H9 (cell line): ENCODE measurements around the gene VIPR2. TPM values are rescaled to one million over a fixed set of nuclear protein-coding genes. Genes with fewer than 3 reads are reported as not detected.

Experiments
- DNase-seq: peaks from one replicate; pipeline ENCODE4 v3.0.0-alpha.2; 2017
- H2AFZ ChIP-seq: one replicate; pipeline ENCODE4 v1.6.1; 2013; ENCODE audit warnings: mild to moderate bottlenecking, low read length, control low read depth, moderate library complexity
- H2AK5ac ChIP-seq: 2 replicates; pipeline ENCODE4 v1.6.1; 2013; ENCODE audit warnings: low read length, control low read depth, mixed read lengths; ENCODE audit not compliant: insufficient read length
- H2BK120ac ChIP-seq: one replicate; pipeline ENCODE4 v1.6.1; 2013; ENCODE audit warnings: low read depth, mild to moderate bottlenecking, low read length, control low read depth, inconsistent platforms; ENCODE audit not compliant: poor library complexity, severe bottlenecking
- H2BK12ac ChIP-seq: 2 replicates; pipeline ENCODE4 v1.6.1; 2013; ENCODE audit warnings: low read length, control low read depth, mixed read lengths, low read depth; ENCODE audit not compliant: insufficient read length
- H2BK15ac ChIP-seq: 2 replicates; pipeline ENCODE4 v1.6.1; 2013; ENCODE audit warnings: low read depth, low read length, control low read depth
- H2BK20ac ChIP-seq: one replicate; pipeline ENCODE4 v1.6.1; 2013; ENCODE audit warnings: low read depth, mild to moderate bottlenecking, low read length, control low read depth, inconsistent platforms; ENCODE audit not compliant: poor library complexity, severe bottlenecking
- H2BK5ac ChIP-seq: 2 replicates; pipeline ENCODE4 v1.6.1; 2013; ENCODE audit warnings: low read length, control low read depth, mixed read lengths; ENCODE audit not compliant: insufficient read length
- H3K14ac ChIP-seq: 2 replicates; pipeline ENCODE4 v1.6.1; 2013; ENCODE audit warnings: low read length, control low read depth; ENCODE audit not compliant: insufficient read depth
- H3K18ac ChIP-seq: 2 replicates; pipeline ENCODE4 v1.6.1; 2013; ENCODE audit warnings: low read depth, mild to moderate bottlenecking, mixed read lengths, low read length, control low read depth; ENCODE audit not compliant: insufficient read length
- H3K23ac ChIP-seq: 2 replicates; pipeline ENCODE4 v1.6.1; 2013; ENCODE audit warnings: low read length, control low read depth, mixed read lengths, low read depth; ENCODE audit not compliant: insufficient read length
- H3K23me2 ChIP-seq: 2 replicates; pipeline ENCODE4 v1.6.1; 2013; ENCODE audit warnings: low read depth, mild to moderate bottlenecking, mixed read lengths, low read length, control low read depth; ENCODE audit not compliant: insufficient read length, poor library complexity, severe bottlenecking
- H3K27ac ChIP-seq: 2 replicates; pipeline ENCODE4 v1.5.1; 2013; ENCODE audit warnings: low read length, control low read depth, mixed read lengths, low read depth; ENCODE audit not compliant: insufficient read length
- H3K27me3 ChIP-seq: 2 replicates; pipeline ENCODE4 v1.6.1; 2013; ENCODE audit warnings: low read length, control low read depth, inconsistent platforms; ENCODE audit not compliant: insufficient read depth
- H3K4ac ChIP-seq: 2 replicates; pipeline ENCODE4 v1.6.1; 2013; ENCODE audit warnings: low read depth, mild to moderate bottlenecking, control low read depth, inconsistent platforms, low read length, moderate library complexity
- H3K4me1 ChIP-seq: 2 replicates; pipeline ENCODE4 v1.6.1; 2013; ENCODE audit warnings: low read length, control low read depth, inconsistent platforms; ENCODE audit not compliant: insufficient read depth
- H3K4me2 ChIP-seq: 2 replicates; pipeline ENCODE4 v1.6.1; 2013; ENCODE audit warnings: low read length, control low read depth, mixed read lengths; ENCODE audit not compliant: insufficient read length, insufficient read depth
- H3K56ac ChIP-seq: 2 replicates; pipeline ENCODE4 v1.6.1; 2013; ENCODE audit warnings: low read depth, mild to moderate bottlenecking, mixed read lengths, low read length, control low read depth; ENCODE audit not compliant: insufficient read length
- H3K79me1 ChIP-seq: 2 replicates; pipeline ENCODE4 v1.6.1; 2013; ENCODE audit warnings: low read depth, mild to moderate bottlenecking, moderate library complexity, low read length, control low read depth, inconsistent platforms; ENCODE audit not compliant: insufficient read depth, poor library complexity, severe bottlenecking
- H3K79me2 ChIP-seq: 2 replicates; pipeline ENCODE4 v1.6.1; 2013; ENCODE audit warnings: low read length, control low read depth, inconsistent platforms; ENCODE audit not compliant: insufficient read depth
- H3K9ac ChIP-seq: 2 replicates; pipeline ENCODE4 v1.6.1; 2013; ENCODE audit warnings: low read length, control low read depth, mixed read lengths; ENCODE audit not compliant: insufficient read length; ENCODE audit errors: extremely low read depth
- H3K9me3 ChIP-seq: one replicate; pipeline ENCODE4 v1.6.1; 2013; ENCODE audit warnings: low read depth, low read length, inconsistent platforms; ENCODE audit not compliant: control insufficient read depth
- H3T11ph ChIP-seq: one replicate; pipeline ENCODE4 v1.6.1; 2013; ENCODE audit warnings: mild to moderate bottlenecking, low read length, control low read depth, inconsistent platforms
- H4K20me1 ChIP-seq: one replicate; pipeline ENCODE4 v1.6.1; 2013; ENCODE audit not compliant: control insufficient read depth, insufficient read length, insufficient read depth
- H4K5ac ChIP-seq: 2 replicates; pipeline ENCODE4 v1.6.1; 2013; ENCODE audit warnings: low read depth, mild to moderate bottlenecking, mixed read lengths, low read length, control low read depth; ENCODE audit not compliant: insufficient read length
- H4K8ac ChIP-seq: replicated peaks from 2 replicates; pipeline ENCODE4 v1.6.1; 2013; ENCODE audit warnings: low read length, control low read depth, mixed read lengths, low read depth; ENCODE audit not compliant: insufficient read length
- H4K91ac ChIP-seq: 2 replicates; pipeline ENCODE4 v1.6.1; 2013; ENCODE audit warnings: low read depth, mild to moderate bottlenecking, moderate library complexity, mixed read lengths, low read length, control low read depth; ENCODE audit not compliant: insufficient read length
- H3K27ac Mint-ChIP-seq, 3 experiments: 2 replicates in 2 of 3; 3 replicates in 1 of 3; pipeline ENCODE4 v1.8.0; 2020 to 2021; ENCODE audit warnings: mixed read lengths in 3 of 3, mild to moderate bottlenecking in 1 of 3, moderate library complexity in 1 of 3
- H3K27me3 Mint-ChIP-seq: 2 replicates; pipeline ENCODE4 v1.8.0; 2021; ENCODE audit warnings: low read depth, mild to moderate bottlenecking, moderate library complexity, mixed read lengths
- H3K36me3 Mint-ChIP-seq, 3 experiments: 2 replicates in 2 of 3; 3 replicates in 1 of 3; pipeline ENCODE4 v1.8.0; 2020 to 2021; ENCODE audit warnings: low read depth in 3 of 3, mixed read lengths in 3 of 3; ENCODE audit not compliant: insufficient read depth in 1 of 3
- H3K4me1 Mint-ChIP-seq, 2 experiments: 2 replicates each; pipeline ENCODE4 v1.8.0; 2020; ENCODE audit warnings: mixed read lengths in 2 of 2
- H3K4me3 Mint-ChIP-seq, 2 experiments: 2 replicates in 1 of 2; 3 replicates in 1 of 2; pipeline ENCODE4 v1.8.0; 2020 to 2021; ENCODE audit warnings: mild to moderate bottlenecking in 2 of 2, mixed read lengths in 2 of 2, moderate library complexity in 1 of 2
- H3K9me3 Mint-ChIP-seq, 2 experiments: 2 replicates in 1 of 2; 3 replicates in 1 of 2; pipeline ENCODE4 v1.8.0; 2020; ENCODE audit warnings: mild to moderate bottlenecking in 2 of 2, mixed read lengths in 2 of 2, moderate library complexity in 1 of 2
- CTCF ChIP-seq: fragments of 200-600 bp; sonication (generic); conservative IDR thresholded peaks from 3 replicates; pipeline ENCODE4 v1.8.0; 2021; ENCODE audit warnings: antibody characterized with exemption, mild to moderate bottlenecking
- WGBS: extraction: QIAGEN DNeasy Blood & Tissue Kit; methylation state at CpG from one replicate; pipeline ENCODE4 v1.1.7; 2013; ENCODE audit warnings: missing lambda C conversion rate, low lambda C conversion rate, mixed read lengths; ENCODE audit not compliant: insufficient read length; ENCODE audit errors: extremely low coverage; 5-methylcytosine and 5-hydroxymethylcytosine counted together
- total RNA-seq: library from RNA; stranded (reverse); gene quantifications from 2 replicates; pipeline ENCODE4 v1.2.1, GENCODE V29; 2021

The VIPR2 gene
- total RNA-seq, 1 experiment from 2014 or later: 1.6 TPM

GRCh38 chr7:159009951-159010350, 134.7 kb downstream of the VIPR2 start:
- Histone ChIP-seq H3K14ac (no peak overlapping the region; the same call in 1 of the 2 replicates), H2AFZ (no peak overlapping the region), H2BK12ac (no peak overlapping the region), H3K79me2 (no peaks in the 10 kb centered on the region), H4K5ac (no peak overlapping the region), H3T11ph (no peak overlapping the region), H2BK15ac (no peak overlapping the region), H3K23me2 (no peaks in the 10 kb centered on the region), H4K20me1 (no peaks in the 10 kb centered on the region), H3K79me1 (no peaks in the 10 kb centered on the region), H3K4ac (no peak overlapping the region), H3K9ac (no peak overlapping the region), H4K8ac (no peak overlapping the region), H3K18ac (no peak overlapping the region), H3K56ac (no peak overlapping the region), H3K4me1 (no peaks in the 10 kb centered on the region), H3K4me2 (no peak overlapping the region), H3K27me3 (no peaks in the 10 kb centered on the region), H2AK5ac (no peak overlapping the region), H3K23ac (no peak overlapping the region), H2BK5ac (no peak overlapping the region), H4K91ac (no peak overlapping the region), H2BK20ac (no peak overlapping the region), H2BK120ac (no peak overlapping the region), H3K9me3 (no peaks in the 10 kb centered on the region), H3K27ac (no peak overlapping the region)
- no peak overlapping the region for H3K4me3 Mint-ChIP-seq
- no CpG with 5 or more reads among the region's 17 CpGs for WGBS
- TF ChIP-seq CTCF: no peak
- peaks cover 3% of the 10 kb centered on the region for H3K27me3 Mint-ChIP-seq
- no peak for DNase-seq
- H3K4me1 Mint-ChIP-seq: peaks cover 12% of the 10 kb centered on the region in 2 experiments
- no peaks in the 10 kb centered on the region for H3K36me3 Mint-ChIP-seq
- no peaks in the 10 kb centered on the region for H3K9me3 Mint-ChIP-seq
- H3K27ac Mint-ChIP-seq: no peak overlapping the region
